Mesothelial cell of epicardium (in vitro differentiated cells): Measurements from ENCODE around the gene ADAM30. TPM values are rescaled to one million over a fixed set of nuclear protein-coding genes. Genes with fewer than 3 reads are reported as not detected.

ENCODE experiments used
- DNase-seq, 2 experiments: peaks; one replicate each; pipeline ENCODE4 v3.0.0; 2021; ENCODE audit warnings: low spot score in 2 of 2; ENCODE audit not compliant: unreplicated experiment in 2 of 2
- H3K27ac Mint-ChIP-seq: 2 replicates; pipeline ENCODE4 v1.8.0; 2021; ENCODE audit warnings: mixed read lengths
- H3K27me3 Mint-ChIP-seq: 2 replicates; pipeline ENCODE4 v1.8.0; 2021; ENCODE audit warnings: low read depth, mixed read lengths
- H3K36me3 Mint-ChIP-seq: 2 replicates; pipeline ENCODE4 v1.8.0; 2021; ENCODE audit warnings: mixed read lengths
- H3K4me1 Mint-ChIP-seq: 2 replicates; pipeline ENCODE4 v1.8.0; 2021; ENCODE audit warnings: mixed read lengths
- H3K4me3 Mint-ChIP-seq: 2 replicates; pipeline ENCODE4 v1.8.0; 2021; ENCODE audit warnings: mild to moderate bottlenecking, moderate library complexity, mixed read lengths
- H3K9me3 Mint-ChIP-seq: 2 replicates; pipeline ENCODE4 v1.8.0; 2021; ENCODE audit warnings: mixed read lengths
- total RNA-seq: library from RNA; stranded (reverse); gene quantifications from 3 replicates; pipeline ENCODE4 v1.2.1, GENCODE V29; 2021
- TF ChIP-seq, protein P1 (sequence below): fragments of 200-600 bp; sonication (generic); IDR thresholded peaks from one replicate; pipeline ENCODE4 v1.5.0; 2021; ENCODE audit warnings: antibody characterized with exemption; ENCODE audit not compliant: unreplicated experiment

ADAM30 gene
- total RNA-seq, result 0.07 TPM in 1 of 3 replicates, not detected in the others

DNA sequence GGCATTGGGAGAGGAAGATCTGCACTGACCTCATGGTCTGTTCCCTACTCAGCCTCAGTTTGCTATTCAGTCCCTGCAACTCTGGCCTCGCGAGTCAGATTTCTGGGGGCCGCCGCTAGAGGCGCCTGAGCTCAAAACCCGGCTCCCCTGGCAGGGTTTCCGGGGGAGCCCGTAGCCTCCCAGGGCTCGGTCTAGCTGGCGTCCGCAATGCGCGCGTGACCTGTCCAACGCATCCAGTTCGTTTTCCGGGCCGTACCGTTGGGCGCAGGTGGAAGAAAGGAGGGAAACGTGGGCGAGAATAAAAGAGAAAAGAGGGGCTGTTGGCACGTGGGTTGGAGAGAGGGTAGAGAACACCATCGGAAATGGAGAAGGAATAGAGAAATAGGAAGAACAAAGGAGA lies at the start of gene ADAM30:
Gene ADAM30 (minus strand): TSS at position 213 of the 400 bp plus-strand sequence. CDS start 179 bp downstream, at position 34.
- H3K27me3 Mint-ChIP-seq, result peaks cover 10% of the 10 kb centered on the region
- TF ChIP-seq, protein P1, sequence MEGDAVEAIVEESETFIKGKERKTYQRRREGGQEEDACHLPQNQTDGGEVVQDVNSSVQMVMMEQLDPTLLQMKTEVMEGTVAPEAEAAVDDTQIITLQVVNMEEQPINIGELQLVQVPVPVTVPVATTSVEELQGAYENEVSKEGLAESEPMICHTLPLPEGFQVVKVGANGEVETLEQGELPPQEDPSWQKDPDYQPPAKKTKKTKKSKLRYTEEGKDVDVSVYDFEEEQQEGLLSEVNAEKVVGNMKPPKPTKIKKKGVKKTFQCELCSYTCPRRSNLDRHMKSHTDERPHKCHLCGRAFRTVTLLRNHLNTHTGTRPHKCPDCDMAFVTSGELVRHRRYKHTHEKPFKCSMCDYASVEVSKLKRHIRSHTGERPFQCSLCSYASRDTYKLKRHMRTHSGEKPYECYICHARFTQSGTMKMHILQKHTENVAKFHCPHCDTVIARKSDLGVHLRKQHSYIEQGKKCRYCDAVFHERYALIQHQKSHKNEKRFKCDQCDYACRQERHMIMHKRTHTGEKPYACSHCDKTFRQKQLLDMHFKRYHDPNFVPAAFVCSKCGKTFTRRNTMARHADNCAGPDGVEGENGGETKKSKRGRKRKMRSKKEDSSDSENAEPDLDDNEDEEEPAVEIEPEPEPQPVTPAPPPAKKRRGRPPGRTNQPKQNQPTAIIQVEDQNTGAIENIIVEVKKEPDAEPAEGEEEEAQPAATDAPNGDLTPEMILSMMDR, result no peak
- no peaks in the 10 kb centered on the region for H3K4me1 Mint-ChIP-seq
- no peak within 1 kb of the TSS for H3K27ac Mint-ChIP-seq
- no peak within 1 kb of the TSS for H3K4me3 Mint-ChIP-seq
- H3K36me3 Mint-ChIP-seq, result no peaks in the 10 kb centered on the region
- DNase-seq, result no peak
- H3K9me3 Mint-ChIP-seq, result peaks cover 8% of the 10 kb centered on the region

DNA sequence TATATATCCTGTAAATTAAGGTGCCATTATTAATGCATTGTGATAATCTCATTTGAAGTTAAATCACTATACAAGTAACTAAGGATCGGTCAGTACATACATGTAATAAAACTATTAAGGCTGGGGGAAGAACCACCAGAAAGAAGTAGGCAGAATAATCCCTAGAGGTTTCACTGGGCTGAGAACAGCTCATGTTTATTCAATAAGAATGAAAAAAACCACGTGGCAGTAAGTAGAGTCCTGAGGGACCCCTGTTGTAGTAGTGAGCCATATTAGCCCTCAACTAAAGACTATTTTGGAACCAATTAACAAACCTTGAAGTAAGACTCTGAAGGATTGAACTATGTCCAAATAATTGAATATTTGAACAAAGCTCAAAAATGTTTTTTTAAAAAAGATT lies 46.9 kb upstream of the ADAM30 start:
- Mint-ChIP-seq H3K9me3 (peaks cover 11% of the 10 kb centered on the region), H3K27me3 (no peaks in the 10 kb centered on the region), H3K4me1 (peaks cover 16% of the 10 kb centered on the region), H3K36me3 (peaks cover 51% of the 10 kb centered on the region), H3K27ac (no peak overlapping the region), H3K4me3 (no peak overlapping the region)
- DNase-seq, result no peak
- TF ChIP-seq, protein P1, result no peak

DNA sequence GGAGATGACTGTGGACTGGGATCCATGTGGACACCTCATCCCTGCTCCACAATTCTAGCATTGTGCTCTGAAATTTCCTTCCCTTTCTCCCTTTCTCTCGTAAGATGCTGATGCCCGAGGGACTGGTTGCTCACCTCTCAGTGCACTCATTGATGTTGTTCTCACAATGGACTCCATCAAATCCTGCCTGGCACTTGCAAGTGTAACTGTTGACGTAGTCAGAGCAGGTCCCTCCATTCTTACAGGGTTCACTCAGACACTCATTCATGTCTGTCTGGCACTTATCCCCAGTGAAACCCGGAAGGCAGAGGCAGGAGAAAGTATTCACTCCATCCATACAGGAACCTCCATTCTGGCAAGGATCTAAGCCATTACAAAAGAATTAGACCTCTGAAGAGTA lies 45.1 kb upstream of the ADAM30 start:
- Mint-ChIP-seq H3K36me3 (peaks cover 58% of the 10 kb centered on the region), H3K27me3 (no peaks in the 10 kb centered on the region), H3K9me3 (peaks cover 11% of the 10 kb centered on the region), H3K27ac (no peak overlapping the region), H3K4me1 (peaks cover 5% of the 10 kb centered on the region), H3K4me3 (no peak overlapping the region)
- TF ChIP-seq, protein P1, result no peak
- no peak for DNase-seq

DNA sequence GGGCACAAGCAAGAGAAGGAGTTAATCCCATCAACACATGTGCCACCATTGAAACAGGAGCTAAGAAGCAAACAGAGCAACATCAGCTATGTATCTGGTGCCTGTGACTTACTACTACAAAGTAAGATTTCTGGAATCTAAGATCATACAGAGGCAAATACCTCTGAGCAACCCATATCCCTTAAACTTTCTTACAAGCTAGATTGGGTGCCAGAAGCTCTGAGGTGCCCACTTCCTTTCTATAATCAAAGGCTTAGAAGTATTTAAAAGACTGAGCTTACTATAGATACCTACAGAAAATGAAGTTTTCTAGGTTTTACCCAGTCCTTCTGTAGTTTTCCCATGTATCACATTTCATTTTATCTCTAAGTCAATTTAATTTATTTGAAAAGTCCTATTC lies 44.4 kb upstream of the ADAM30 start:
- no peak overlapping the region for H3K27ac Mint-ChIP-seq
- no peak overlapping the region for H3K4me3 Mint-ChIP-seq
- TF ChIP-seq, protein P1, result no peak
- no peak for DNase-seq
- peaks cover 11% of the 10 kb centered on the region for H3K9me3 Mint-ChIP-seq
- no peaks in the 10 kb centered on the region for H3K27me3 Mint-ChIP-seq
- H3K36me3 Mint-ChIP-seq, result peaks cover 61% of the 10 kb centered on the region
- H3K4me1 Mint-ChIP-seq, result peaks cover under 1% of the 10 kb centered on the region

DNA sequence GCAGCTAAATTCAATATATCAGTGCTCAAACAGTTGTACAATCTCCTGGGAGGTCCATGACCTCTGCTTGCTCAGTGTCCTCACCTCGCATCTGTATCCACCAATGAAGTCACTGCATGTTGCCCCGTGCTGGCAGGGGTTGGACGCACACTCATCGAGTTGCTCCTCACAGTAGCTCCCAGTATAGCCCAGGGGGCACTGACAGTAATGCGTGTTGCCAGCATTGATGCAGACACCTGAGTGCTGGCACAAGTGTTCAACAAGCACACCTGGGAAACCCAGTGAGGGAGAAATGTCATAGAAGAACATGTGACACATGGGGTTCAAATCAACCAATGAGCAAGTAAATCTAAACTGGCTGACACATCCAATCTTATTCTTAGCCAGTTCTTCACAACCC lies 40.9 kb upstream of the ADAM30 start:
- Mint-ChIP-seq H3K9me3 (peaks cover 24% of the 10 kb centered on the region), H3K27ac (no peak overlapping the region), H3K4me3 (no peak overlapping the region), H3K4me1 (no peaks in the 10 kb centered on the region), H3K27me3 (no peaks in the 10 kb centered on the region), H3K36me3 (peaks cover 77% of the 10 kb centered on the region)
- TF ChIP-seq, protein P1, result no peak
- no peak for DNase-seq

DNA sequence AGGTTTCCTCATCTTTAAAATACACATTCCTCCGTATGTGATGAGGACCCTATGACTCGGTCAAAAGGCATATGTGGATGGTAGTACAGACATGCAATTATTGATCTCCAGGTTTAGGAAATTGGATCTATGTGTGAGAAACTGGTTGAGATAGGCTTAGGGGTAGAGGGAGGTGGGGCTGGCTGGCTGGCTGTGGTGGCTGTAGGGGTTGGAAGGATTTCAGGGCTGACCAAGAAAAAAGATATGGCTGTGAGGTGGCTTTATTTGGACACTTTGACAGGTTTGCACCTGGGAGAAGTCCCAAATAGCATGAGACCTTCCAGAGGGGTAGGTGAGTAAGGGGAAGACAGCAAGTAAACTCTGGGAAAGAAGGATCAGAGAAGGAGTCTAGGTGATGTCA lies 39.6 kb upstream of the ADAM30 start:
- TF ChIP-seq, protein P1, result no peak
- H3K9me3 Mint-ChIP-seq, result peaks cover 24% of the 10 kb centered on the region
- H3K36me3 Mint-ChIP-seq, result peaks cover 79% of the 10 kb centered on the region
- no peaks in the 10 kb centered on the region for H3K4me1 Mint-ChIP-seq
- DNase-seq, result no peak
- no peak overlapping the region for H3K27ac Mint-ChIP-seq
- no peak overlapping the region for H3K4me3 Mint-ChIP-seq
- no peaks in the 10 kb centered on the region for H3K27me3 Mint-ChIP-seq
